ENCODE results near the gene ZNF839.

DNA sequence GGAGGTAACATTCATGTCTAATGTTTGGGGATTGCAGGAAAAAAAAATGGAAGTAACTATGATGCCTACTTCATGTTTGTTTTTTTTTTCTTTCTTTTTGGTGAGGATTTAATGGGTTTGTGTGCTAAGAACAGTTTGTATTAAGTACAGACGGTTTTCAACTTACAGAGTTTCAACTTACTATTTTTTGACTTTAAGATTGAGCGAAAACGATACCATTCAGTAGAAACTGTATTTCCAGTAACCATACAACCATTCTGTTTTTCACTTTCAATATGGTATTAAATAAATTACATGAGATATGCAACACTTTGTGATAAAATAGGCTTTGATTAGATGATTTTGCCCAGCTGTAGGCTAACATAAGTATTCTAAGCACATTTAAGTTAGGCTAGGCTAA is 53.6 kb downstream of the ZNF839 start:
- TF ChIP-seq, protein P1, sequence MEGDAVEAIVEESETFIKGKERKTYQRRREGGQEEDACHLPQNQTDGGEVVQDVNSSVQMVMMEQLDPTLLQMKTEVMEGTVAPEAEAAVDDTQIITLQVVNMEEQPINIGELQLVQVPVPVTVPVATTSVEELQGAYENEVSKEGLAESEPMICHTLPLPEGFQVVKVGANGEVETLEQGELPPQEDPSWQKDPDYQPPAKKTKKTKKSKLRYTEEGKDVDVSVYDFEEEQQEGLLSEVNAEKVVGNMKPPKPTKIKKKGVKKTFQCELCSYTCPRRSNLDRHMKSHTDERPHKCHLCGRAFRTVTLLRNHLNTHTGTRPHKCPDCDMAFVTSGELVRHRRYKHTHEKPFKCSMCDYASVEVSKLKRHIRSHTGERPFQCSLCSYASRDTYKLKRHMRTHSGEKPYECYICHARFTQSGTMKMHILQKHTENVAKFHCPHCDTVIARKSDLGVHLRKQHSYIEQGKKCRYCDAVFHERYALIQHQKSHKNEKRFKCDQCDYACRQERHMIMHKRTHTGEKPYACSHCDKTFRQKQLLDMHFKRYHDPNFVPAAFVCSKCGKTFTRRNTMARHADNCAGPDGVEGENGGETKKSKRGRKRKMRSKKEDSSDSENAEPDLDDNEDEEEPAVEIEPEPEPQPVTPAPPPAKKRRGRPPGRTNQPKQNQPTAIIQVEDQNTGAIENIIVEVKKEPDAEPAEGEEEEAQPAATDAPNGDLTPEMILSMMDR (IDR thresholded peaks at IDR 0.05) = no peak
- TF ChIP-seq POLR2AphosphoS5 (IDR thresholded peaks at IDR 0.05; ENCODE audit: low read depth, low read length) (no peak), SIN3A (IDR thresholded peaks at IDR 0.05; ENCODE audit: borderline replicate concordance, insufficient read depth, low read depth, low read length) (no peak)
- TF ChIP-seq, protein P2, sequence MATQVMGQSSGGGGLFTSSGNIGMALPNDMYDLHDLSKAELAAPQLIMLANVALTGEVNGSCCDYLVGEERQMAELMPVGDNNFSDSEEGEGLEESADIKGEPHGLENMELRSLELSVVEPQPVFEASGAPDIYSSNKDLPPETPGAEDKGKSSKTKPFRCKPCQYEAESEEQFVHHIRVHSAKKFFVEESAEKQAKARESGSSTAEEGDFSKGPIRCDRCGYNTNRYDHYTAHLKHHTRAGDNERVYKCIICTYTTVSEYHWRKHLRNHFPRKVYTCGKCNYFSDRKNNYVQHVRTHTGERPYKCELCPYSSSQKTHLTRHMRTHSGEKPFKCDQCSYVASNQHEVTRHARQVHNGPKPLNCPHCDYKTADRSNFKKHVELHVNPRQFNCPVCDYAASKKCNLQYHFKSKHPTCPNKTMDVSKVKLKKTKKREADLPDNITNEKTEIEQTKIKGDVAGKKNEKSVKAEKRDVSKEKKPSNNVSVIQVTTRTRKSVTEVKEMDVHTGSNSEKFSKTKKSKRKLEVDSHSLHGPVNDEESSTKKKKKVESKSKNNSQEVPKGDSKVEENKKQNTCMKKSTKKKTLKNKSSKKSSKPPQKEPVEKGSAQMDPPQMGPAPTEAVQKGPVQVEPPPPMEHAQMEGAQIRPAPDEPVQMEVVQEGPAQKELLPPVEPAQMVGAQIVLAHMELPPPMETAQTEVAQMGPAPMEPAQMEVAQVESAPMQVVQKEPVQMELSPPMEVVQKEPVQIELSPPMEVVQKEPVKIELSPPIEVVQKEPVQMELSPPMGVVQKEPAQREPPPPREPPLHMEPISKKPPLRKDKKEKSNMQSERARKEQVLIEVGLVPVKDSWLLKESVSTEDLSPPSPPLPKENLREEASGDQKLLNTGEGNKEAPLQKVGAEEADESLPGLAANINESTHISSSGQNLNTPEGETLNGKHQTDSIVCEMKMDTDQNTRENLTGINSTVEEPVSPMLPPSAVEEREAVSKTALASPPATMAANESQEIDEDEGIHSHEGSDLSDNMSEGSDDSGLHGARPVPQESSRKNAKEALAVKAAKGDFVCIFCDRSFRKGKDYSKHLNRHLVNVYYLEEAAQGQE (IDR thresholded peaks at IDR 0.05; ENCODE audit: insufficient read depth in 1 of 2, low read depth in 2 of 2, low read length in 1 of 2) = no peak

Data from Panc1 (cell line).